COR-L47 (cell line): Measurements from ENCODE around the gene GP1BB.
A peak's percentile ranks its signal among the peaks of the same experiment; 100 is the strongest.

Experiments
- DNase-seq: peaks from one replicate; lab custom pipeline; 2025; lab: John Stamatoyannopoulos, UW

GP1BB gene

DNA sequence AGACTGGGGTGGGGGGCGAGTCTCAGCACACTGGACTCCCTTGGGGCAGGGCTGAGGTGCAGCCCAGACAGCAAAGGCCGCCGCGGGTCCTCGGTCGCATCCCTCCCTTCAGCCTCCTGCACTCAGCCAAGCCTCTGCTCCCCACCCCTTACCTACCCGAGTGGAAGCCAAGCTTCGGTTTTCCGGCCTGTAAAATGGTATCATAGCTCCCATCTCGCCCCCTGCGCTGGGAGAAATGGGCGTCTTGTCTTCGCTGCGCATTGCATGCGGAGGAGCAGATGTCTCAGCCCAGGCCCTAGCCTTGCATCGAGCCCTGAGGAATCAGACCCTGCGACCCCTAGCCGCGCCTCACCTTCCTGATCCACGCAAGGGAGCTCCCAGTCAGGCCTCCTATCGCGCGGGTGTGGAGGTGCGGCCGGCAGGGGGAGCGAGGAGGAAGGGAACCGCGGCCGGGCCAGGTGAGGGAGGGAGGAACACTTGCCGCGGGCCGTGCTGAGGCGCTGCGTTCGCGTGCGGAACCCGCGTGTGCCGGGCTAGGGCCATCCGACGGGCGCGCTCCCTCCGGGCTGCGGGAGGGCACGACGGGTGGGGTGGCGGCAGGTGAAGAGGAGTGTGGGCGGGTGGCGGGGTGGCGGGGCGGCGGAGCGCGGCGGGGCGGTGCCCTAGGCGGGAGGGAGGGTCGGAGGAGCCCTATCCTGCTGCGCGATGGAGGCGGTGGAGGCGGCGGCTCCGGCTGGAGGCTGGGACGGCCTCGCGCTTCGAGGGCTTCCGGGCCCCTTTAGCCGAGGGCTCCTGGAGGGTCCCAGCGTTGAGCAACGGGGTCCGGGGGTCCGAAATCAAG, 33.2 kb downstream of the GP1BB start:
- DNase-seq, result peak; percentile 39

DNA sequence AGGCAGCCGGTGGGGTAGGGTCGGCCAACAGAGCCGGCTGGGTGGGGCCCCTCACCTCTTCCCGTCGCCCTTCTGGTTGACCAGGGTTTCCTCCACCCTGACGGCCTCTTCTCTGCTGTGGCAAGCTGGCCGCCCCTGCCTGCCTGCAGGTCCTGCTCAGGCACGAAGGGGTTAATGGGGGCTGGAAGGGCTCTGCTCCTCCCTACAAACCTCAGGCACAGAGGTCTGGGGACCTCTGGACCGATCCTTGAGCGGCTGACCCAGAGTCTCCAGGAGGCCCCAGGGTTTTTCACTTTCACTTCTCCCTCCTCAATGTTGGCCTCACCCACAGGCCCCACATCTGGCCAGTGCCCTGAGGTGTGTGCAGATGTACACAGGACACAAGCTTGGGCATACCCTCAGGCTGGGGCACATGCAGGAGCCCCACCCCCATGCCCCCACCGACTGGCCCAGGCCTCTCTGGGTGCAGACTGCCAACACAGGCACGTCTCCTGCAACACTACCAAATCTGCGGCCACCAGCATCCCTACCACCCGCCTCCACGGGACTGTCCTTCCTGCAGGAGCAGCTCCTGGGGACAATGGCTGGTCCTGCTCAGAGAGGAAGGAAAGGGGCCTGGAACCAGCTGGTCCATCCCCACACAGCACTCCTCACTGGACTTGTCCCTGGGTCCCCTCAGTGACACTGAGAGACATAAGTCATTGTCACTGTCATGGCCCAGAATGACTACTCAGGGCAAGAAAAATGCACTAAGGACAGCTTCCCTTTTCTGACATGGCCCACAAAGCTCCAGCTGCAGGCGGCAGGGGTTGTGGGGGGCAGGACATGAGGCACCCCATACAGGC, 34.0 kb downstream of the GP1BB start:
- DNase-seq, result no peak

DNA sequence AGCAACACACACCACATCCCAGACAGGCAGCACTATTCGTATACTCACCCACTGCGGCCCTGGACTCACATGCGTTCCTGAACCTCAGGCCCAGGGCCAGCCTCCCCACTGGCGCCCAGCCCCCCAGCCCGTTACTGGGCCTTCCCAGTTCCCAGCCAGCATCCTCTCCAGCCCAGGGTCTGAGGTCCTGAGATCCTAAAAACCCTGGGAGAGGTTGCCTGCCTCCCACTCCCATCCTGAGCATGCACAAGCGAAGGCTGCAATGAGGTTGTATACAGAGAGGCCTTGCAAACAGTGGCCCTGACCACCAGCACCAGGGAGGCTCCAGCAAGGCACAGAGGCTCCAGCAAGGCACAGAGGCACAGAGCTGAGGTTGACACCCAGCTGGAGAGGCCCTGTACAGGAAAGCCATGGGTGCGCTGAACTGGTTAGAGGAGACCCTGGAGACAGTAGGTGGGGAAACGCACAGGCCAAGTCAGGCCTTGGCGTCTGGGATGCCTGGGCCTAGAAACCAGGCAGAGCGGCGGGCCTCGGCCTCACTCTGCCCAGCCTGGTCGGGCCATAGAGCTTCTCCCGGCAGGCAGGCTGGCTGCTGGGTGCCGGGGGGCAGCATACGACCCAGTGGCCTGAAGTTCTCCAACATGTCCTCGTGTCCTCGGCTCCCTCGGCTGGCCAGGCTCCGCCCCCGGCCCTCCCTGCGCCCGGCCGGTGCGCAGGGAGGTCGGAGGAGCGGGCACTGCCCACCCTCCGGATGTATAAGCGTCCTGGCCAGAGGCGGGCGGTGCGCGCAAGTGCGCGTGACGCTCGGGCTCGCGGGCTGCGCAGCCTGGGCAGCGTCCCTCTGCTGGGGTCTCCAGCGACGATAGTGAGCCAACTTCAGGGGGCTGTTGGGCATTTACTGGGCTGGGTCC, 34.9 kb downstream of the GP1BB start:
- DNase-seq, result no peak

DNA sequence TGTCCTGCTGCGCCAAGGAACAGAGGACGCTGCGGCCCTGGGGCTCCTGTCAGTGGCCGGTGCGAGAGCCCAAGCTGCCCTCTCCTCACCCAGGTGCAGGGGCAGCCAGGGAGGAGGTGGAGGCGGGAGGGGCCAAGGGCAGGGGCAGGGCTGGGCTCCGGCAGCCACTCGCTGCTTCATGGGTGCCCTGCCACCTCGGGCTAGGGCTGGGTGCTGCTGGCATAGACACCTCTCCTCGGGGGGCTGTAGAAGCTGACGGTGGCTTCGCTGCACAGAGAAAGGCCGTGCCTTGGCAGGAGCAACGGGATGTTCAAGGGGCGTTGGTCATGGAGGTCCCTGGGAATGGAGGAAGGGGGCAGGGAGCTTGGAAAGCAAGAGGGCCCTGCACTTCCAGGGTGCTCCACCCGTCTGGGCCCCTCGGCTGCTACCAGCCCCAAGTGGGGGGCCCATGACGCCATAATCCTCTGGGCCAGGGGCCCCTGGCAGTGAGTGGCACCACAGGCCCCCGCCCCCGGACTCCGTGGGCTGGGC, 35.6 kb downstream of the GP1BB start:
- no peak for DNase-seq

DNA sequence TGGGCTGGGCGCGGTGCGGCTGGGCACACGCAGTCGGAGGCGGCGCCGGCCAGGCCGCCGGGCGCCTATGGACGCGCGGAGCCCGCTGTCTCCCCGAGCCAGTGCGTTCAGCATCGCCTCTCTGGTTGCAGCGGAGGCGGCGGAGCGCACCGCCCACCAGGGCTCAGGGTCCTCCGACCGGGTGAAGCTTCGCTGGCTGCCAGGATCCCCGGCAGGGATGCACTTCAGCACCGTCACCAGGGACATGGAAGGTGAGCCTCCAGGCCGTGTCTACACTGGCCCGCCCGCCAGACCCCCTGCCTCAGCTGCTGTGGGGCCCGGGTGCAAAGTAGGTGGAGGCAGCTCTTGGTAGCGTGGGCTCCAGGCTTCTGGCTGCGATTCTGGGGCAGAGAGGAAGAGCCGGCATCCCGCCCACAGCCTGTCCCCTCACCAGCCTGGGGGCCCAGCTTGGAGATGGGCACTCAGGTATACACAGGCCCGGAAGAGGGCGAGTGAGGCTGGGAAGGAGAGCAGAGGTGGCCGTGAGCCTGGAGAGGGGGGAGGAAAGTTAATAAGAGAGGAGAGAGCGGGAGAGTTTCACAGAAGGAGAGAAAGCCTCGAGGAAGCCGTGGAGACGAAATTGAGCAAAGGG, 36.2 kb downstream of the GP1BB start:
- DNase-seq, result no peak

DNA sequence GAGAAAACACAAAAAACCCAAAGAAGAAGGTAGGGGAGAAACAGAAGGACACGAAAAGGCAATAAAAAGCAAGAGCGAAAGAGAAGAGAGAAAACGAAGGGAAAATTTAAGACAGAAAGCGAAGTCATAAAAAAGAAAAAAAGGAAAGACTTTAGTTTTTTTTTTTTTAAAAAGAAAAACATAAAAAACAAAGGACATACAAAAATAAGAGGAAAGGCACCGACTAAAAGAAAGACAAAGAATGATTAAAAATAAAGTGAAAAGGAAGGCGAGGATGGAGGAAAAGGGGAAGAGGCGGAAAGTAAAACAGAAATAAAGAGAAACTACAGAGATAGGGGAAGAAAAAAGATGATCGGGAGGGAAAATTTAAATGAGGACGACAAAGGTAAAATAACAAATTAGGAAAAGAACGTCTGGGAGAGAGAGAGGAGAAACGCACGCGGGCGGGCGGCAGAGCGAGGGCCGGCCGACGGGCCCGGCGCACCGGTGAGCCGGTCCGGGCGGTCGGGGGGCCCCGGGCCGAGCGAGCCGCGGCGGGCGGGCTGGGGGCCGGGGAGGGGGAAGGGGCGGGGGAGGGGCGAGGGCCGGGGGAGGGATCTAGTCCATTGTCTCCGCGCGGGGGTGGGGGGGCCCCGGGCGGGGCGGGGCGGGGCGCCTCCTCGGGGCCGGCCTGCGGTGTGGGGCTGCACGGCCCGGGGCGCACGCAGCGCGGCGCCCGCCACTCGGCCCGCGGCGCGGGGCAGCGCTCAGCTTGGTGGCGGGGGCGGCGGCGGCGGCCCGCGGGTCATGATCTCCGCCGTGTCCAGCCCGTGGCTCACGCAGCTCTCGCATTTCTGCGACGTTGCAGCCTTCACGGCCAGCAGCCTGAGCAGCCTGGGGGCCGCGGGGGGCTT, 37.0 kb downstream of the GP1BB start, which contains the start of gene TBX1:
Gene TBX1 (plus strand): TSS at position 721 of the 893 bp plus-strand sequence. CDS start 66 bp downstream, at position 787.
- no peak for DNase-seq

DNA sequence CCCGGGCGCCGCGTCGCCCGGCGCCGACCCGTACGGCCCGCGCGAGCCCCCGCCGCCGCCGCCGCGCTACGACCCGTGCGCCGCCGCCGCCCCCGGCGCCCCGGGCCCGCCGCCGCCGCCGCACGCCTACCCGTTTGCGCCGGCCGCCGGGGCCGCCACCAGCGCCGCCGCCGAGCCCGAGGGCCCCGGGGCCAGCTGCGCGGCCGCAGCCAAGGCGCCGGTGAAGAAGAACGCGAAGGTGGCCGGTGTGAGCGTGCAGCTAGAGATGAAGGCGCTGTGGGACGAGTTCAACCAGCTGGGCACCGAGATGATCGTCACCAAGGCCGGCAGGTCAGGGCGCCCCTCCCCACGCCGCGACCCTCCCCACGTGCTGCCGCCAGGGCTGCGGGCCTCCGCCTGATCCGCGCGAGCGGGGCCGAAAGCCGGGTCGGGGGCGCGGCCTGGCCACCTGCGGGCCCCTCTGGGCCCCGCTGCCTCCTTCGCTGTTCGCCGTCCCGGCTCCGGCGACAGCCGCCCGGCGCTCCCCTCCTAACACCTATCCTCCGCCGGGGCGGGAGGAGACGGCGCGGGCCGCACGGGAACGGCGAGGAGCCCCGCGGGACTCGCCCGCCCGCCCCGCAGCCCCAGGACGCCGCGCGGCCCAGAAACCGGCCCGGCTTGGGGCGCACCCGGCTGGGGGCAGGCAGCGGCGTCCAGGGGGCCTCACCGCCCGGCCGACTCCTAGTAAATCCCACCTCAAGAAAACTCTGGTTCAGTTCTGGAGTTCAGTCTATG, 37.8 kb downstream of the GP1BB start:
- DNase-seq, result no peak

DNA sequence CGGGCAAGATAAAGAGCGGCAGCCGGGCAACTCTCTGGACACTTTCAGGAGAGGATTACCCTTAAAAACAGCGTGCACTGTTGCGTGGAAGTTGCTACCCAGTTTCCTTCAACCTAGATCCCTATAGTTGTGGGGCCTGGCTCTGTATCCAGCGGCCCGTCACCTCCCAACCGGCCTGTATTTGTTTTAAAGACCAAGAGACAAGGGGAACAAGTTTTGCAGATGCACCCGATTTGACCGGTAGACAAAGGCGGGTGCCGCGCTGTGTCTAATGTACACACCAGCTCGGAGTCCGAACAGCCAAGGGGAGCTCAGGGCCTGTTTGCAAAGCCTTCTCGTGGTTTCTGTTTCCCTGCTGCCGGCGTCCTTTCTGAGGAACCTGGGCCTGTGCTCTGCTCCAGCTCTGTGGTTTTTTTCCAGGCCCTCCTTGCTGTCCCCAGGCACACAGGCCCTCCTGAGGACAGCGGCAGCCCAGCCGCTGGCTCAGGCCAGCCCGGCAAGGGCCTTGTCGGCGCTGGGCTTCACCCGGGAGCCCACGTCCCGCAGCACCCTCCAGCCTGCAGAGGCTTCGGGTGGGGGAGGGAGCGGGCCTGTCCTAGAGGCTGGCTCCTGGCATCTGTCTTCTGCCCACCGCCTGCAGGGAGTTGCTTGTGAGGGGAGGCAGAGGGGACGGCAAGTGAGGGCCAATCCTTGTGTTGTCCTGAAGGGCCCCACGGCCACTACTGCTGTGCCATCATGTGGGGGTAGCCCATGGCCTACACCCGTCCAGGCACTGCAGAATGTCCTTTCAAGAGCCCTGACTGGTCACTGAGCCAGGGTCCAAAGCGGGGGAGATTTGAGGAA, 38.6 kb downstream of the GP1BB start:
- DNase-seq, result no peak

DNA sequence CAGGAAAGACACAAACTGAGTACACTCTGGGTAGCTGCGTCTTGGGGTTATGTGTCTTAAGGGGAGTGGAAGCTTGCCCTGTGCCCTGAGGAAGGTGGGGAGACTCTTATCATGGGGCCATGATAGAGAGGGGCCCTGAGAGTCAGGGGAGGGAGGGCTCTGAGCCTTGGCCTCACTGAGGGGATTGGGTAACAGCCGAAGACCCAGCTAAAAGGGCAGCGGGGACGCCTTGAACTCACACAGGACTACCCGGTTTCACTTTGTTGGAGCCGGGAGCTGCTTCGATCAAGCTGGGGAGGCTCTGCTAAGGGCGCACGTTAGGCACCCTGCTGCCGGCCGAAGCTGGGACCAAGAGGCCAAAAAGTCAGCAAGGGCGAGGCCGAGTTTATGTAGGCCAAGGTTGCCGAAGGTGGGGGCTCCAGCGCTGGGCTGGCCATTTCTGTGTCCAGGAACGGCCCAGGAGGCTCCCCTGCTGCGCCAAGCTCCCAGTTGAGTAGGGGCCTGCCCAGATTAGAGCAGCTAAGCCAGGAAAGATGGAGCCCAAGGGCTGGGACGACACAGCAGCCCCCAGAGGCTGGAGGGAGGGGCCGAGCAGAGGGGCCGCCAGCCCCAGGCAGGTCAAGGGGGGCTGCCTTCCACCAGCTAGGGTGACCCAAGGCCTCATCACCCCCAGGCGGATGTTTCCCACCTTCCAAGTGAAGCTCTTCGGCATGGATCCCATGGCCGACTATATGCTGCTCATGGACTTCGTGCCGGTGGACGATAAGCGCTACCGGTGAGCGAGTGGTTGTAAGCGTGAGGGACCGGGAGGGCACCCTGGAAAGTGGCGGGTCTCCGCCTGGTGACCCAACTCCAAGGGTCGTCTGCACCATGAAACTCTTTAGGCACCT, 39.5 kb downstream of the GP1BB start:
- no peak for DNase-seq

DNA sequence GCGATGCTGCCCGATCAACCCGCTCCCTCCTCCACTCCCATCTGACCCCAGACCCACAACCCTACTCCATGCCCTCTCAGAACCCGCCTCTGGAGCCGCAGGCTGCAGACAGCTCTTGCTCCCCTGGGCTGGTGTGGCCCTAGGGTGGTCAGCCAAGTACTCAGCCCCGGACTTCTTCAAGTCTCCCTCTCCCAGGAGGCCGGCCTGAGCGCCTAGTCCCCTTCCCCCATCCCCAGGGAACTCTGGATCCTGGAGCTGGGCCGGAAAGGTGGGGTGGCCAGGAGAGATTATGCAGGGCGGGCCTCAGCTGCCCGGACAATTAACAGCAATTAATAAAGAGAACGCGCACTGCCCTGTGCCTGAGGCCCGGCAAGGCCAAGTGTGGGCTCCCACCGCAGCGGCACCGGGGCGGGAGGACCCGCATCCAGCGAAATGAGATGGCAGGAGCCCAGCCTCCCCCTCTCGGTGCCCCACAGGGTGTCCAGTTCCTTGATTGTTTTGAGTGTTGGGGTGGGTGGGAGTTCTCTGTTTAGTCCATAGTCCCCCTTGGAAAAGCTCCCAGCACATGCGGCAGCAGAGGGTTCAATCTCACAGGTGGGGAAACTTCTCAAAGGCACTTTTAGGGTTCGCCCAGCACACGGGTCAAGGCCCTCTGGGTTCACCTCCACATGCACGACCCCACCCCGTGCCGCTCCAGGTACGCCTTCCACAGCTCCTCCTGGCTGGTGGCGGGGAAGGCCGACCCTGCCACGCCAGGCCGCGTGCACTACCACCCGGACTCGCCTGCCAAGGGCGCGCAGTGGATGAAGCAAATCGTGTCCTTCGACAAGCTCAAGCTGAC, 40.3 kb downstream of the GP1BB start:
- no peak for DNase-seq

DNA sequence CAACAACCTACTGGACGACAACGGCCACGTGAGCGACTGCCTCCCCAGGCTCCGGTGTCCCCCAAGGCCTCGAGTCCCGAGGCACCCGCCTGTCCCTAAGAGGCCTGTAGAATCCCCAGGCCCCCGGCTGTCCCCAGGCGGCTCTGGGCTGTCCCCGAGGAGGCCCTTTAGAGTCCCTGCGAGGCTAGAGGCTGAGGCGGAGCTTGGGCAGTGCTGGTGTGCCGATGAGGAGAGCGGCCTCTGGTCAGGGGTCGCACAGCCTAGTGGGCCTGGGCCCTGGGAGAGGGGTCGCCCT, 40.9 kb downstream of the GP1BB start:
- DNase-seq, result no peak

DNA sequence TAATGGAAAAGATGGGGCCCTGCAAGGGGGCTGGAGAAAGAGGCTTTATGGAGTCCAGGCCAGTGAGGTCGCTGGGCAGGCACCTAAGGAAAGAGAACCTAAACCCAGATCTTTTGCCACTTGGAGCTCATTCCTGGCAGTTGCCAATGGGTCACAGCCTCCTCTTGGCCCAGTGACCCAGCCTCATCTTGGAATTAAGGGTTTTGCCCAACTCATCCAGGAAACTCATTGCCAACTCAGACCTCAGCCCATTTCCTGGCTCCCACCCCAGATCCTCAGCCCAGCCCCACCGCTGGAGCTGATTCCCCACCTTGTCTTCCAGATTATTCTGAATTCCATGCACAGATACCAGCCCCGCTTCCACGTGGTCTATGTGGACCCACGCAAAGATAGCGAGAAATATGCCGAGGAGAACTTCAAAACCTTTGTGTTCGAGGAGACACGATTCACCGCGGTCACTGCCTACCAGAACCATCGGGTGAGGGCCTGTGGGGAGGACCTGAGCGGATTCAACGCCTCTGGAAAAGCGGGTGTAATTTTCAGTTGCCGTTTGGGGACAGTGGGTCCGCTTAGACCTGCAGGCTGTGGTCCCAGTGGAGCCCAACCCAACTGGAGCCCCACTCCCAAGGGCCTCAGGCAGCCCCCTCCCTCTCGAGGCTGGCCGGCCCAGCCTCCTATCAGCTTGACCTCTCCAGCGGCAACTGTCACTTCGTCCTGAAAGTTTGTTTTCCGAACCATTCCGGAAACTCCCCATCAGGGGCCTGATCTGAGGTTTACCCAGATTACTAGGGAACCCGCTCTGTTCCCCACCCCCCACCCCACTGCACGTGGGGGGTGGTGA, 41.5 kb downstream of the GP1BB start:
- no peak for DNase-seq

DNA sequence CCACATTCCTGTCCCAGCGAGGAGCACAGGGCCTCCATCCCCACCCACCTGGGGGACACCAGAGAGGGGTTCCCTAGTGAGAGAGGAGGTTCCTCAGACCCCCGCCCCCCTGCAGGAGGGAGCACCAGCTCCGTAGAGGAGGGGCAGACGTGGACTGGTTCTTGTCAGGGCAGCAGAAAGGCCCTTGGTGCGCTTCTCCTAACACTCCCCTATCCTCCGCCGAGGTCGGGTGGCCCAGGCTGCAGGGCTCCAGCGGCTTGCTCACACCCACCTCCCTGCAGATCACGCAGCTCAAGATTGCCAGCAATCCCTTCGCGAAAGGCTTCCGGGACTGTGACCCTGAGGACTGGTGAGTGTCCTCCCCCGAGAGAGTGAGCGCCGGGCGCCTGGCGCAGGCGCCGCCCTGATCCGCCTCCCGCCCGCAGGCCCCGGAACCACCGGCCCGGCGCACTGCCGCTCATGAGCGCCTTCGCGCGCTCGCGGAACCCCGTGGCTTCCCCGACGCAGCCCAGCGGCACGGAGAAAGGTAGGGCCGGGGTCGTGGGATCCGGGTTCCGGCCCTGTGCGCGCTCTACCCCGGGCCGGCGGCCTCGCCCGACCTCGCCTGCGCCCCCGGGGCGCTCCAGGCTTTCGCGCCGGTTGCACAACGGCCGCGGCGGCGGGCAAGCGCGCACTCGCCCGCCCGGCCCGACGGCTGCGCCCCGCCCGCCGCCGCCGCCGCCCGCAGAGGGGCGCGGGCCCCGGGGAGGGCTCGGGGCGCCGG, 42.3 kb downstream of the GP1BB start:
- no peak for DNase-seq

DNA sequence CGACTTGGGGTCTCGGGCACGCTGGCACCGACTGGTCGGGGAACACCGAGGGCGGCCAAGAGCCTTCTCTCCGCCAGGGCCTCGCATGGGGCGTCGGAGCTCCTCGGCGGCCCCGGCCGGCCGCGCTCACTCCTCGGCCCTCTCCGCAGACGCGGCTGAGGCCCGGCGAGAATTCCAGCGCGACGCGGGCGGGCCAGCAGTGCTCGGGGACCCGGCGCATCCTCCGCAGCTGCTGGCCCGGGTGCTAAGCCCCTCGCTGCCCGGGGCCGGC, 42.8 kb downstream of the GP1BB start:
- no peak for DNase-seq
